ENCODE measurements around the gene PLOD3. TPM values are rescaled to one million over a fixed set of nuclear protein-coding genes. Genes with fewer than 3 reads are reported as not detected.
A peak's percentile ranks its signal among the peaks of the same experiment; 100 is the strongest.

PLOD3 gene
- total and polyA plus RNA-seq, 9 of the 15 experiments (the other 6 are each of a cell fraction or from before 2014, with no cell fraction given), result 2.8 to 101 (median 30.9) TPM

DNA sequence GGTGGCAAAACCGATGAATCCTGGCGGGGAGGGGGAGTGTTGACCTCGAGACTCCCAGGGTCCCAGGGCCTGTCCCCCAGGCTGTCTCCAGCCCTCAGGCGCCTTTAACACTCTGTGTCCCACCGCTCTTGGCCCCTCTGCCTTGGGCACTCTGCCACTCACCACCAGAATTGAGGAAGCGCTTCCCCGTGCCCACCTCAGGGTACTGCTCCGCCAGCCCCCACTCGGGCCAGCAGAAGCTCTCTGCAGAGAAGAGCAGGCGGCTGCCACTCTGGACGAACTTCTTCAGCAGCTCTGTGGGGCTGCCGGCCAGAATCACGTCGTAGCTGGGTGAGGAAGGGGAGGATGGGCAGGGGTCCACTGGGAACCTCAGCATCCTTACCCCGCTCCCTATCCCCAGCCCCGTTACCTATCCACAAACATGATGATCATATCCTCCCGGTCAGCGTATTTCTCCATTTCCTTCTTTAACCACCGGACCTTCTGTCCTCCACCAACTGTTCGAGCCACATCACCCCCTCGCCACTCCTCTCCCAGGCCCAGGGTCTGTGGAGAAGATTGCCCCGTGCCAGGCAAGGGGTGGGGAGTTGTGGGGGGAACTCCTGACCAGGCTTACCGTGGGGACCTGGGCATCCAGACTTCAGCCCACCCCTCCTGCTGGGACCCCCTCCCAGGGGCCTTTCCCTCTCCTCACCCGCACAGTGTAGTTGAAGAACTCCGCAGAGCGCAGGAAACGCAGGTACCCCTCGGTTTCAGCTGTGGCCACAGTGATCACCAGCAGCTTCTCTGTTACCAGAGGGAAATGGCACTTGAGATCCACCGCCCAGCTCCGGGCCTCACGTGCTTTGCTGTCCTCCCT is 1.2 kb downstream of the PLOD3 start:
- WGBS (ENCODE audit: insufficient coverage, low coverage, missing lambda C conversion rate), result 69% methylated on average over 29 of the region's 31 CpGs
- intact Hi-C loops (cut with micrococcal nuclease), result no loop called here
- FAIRE-seq, result peak; percentile 23
- TF ChIP-seq, protein P1, sequence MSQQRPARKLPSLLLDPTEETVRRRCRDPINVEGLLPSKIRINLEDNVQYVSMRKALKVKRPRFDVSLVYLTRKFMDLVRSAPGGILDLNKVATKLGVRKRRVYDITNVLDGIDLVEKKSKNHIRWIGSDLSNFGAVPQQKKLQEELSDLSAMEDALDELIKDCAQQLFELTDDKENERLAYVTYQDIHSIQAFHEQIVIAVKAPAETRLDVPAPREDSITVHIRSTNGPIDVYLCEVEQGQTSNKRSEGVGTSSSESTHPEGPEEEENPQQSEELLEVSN (IDR thresholded peaks at IDR 0.05; ENCODE audit: borderline replicate concordance in 1 of 2, extremely low read depth in 1 of 2, insufficient read depth in 1 of 2, insufficient read length in 1 of 2, low read depth in 1 of 2, low read length in 1 of 2, poor library complexity in 1 of 2, severe bottlenecking in 1 of 2), result peak; percentile 82 to 94
- TF ChIP-seq KAT8 (IDR thresholded peaks at IDR 0.05; ENCODE audit: low read depth) (no peak), CBFA2T2 (conservative IDR thresholded peaks at IDR 0.05) (no peak), ZNF318 (IDR thresholded peaks at IDR 0.05; ENCODE audit: borderline replicate concordance in 1 of 2, low read depth in 1 of 2) (no peak), BHLHE40 (IDR thresholded peaks at IDR 0.05; ENCODE audit: low read length) (peak; percentile 92)
- TF ChIP-seq, protein P2, sequence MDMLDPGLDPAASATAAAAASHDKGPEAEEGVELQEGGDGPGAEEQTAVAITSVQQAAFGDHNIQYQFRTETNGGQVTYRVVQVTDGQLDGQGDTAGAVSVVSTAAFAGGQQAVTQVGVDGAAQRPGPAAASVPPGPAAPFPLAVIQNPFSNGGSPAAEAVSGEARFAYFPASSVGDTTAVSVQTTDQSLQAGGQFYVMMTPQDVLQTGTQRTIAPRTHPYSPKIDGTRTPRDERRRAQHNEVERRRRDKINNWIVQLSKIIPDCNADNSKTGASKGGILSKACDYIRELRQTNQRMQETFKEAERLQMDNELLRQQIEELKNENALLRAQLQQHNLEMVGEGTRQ (CRISPR knock-in tag; IDR thresholded peaks at IDR 0.05), result peak; percentile 20; the same call in 1 of the 2 replicates
- TF ChIP-seq, protein P3, sequence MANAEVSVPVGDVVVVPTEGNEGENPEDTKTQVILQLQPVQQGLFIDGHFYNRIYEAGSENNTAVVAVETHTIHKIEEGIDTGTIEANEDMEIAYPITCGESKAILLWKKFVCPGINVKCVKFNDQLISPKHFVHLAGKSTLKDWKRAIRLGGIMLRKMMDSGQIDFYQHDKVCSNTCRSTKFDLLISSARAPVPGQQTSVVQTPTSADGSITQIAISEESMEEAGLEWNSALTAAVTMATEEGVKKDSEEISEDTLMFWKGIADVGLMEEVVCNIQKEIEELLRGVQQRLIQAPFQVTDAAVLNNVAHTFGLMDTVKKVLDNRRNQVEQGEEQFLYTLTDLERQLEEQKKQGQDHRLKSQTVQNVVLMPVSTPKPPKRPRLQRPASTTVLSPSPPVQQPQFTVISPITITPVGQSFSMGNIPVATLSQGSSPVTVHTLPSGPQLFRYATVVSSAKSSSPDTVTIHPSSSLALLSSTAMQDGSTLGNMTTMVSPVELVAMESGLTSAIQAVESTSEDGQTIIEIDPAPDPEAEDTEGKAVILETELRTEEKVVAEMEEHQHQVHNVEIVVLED (CRISPR knock-in tag; IDR thresholded peaks at IDR 0.05), result no peak

More for the DNA sequence above, 1.2 kb downstream of the PLOD3 start:
- peak overlapping the region; percentile 97 for H2AFZ ChIP-seq (ENCODE audit: low read depth, low read length)
- no peaks in the 10 kb centered on the region for H4K20me1 ChIP-seq (replicated peaks; ENCODE audit: control insufficient read depth, insufficient read depth, low read length)
- H3K4me3 ChIP-seq, result peak overlapping the region; percentile 67
- no peaks in the 10 kb centered on the region for H3K27me3 ChIP-seq (ENCODE audit: control insufficient read depth in 2 of 2, insufficient read depth in 2 of 2, low read length in 2 of 2)
- H3K27ac ChIP-seq (ENCODE audit: extremely low read depth, low read depth, low read length), result peak overlapping the region; percentile 95
- DNase-seq (ENCODE audit: extremely low read depth in 1 of 4, low spot score in 3 of 4) (peak in 1 of 4 experiments; percentile 45), ATAC-seq (peak; percentile 7)
- no peaks in the 10 kb centered on the region for H3K9me3 ChIP-seq (replicated peaks; ENCODE audit: control insufficient read depth, insufficient read depth, low read depth, low read length)
- peaks cover 22 to 42% of the 10 kb centered on the region in 2 experiments for H3K4me1 ChIP-seq (replicated peaks in 1 of 2; ENCODE audit: control insufficient read depth in 2 of 2, insufficient read depth in 2 of 2, low read length in 2 of 2)
- peaks cover 44% of the 10 kb centered on the region; the same call in 2 of the 3 replicates for H3K36me3 ChIP-seq (ENCODE audit: control insufficient read depth, insufficient read depth, low read length)
- H3K9me1 ChIP-seq (ENCODE audit: control insufficient read depth, insufficient read depth, low read length), result no peaks in the 10 kb centered on the region
- peaks cover 40% of the 10 kb centered on the region for H3K79me2 ChIP-seq (ENCODE audit: control insufficient read depth, insufficient read depth, low read length)
- peak overlapping the region; percentile 88 to 92 for H3K9ac ChIP-seq (ENCODE audit: insufficient read depth in 1 of 2, low read depth in 2 of 2, low read length in 2 of 2)
- ChIA-PET POLR2A (interaction anchor here (0.8 to 2.4 kb wide), 6 partner anchors 12 to 24 kb away, joined by 3 to 8 read pairs (median 4); no protein-coding TSS in a partner anchor), CTCF (ENCODE audit: low intra/inter-chr PET ratio) (interaction anchor here (0.9 kb wide), 1 partner anchor 27 kb away, joined by 3 read pairs; no protein-coding TSS in a partner anchor)
- peak overlapping the region; percentile 96 for H3K4me2 ChIP-seq (ENCODE audit: insufficient read depth, low read length)
- BruUV-seq (replicated peaks), result TSS peak; percentile 65
- in situ Hi-C loops (cut with MboI), result no loop called here

All from K562 (cell line).